Astrocyte (in vitro differentiated cells and primary cell): ENCODE data around the gene CSRP3.

Experiments used
- EZH2 ChIP-seq: IDR thresholded peaks from 2 replicates; pipeline ENCODE4 v1.6.1; 2012; ENCODE audit warnings: mild to moderate bottlenecking, low read length, inconsistent platforms; ENCODE audit not compliant: insufficient read depth
- TF ChIP-seq, protein P1 (sequence below): IDR thresholded peaks from 2 replicates; pipeline ENCODE4 v1.5.1; 2011; ENCODE audit warnings: low read depth, mild to moderate bottlenecking, inconsistent platforms, low read length, moderate library complexity; ENCODE audit not compliant: insufficient read depth

DNA sequence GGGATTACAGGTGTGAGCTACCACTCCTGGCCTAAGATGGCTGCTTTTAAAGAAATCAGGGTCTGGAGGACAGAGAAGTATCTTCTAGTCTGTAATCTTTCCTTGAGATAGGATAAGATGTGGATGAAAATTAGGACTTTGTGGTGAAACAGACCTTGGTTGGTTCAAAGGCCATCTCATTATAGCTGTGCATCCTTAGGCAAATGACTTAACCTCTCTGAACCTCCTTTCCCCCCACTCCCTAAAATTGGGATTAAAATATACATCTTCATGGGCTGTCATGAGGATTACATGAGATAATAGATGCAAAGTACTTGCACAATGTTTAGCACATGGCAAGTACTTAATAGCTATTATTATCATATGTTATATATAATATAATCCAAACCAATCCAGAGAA, 49.8 kb upstream of the CSRP3 start:
- TF ChIP-seq EZH2, result no peak
- TF ChIP-seq, protein P1, sequence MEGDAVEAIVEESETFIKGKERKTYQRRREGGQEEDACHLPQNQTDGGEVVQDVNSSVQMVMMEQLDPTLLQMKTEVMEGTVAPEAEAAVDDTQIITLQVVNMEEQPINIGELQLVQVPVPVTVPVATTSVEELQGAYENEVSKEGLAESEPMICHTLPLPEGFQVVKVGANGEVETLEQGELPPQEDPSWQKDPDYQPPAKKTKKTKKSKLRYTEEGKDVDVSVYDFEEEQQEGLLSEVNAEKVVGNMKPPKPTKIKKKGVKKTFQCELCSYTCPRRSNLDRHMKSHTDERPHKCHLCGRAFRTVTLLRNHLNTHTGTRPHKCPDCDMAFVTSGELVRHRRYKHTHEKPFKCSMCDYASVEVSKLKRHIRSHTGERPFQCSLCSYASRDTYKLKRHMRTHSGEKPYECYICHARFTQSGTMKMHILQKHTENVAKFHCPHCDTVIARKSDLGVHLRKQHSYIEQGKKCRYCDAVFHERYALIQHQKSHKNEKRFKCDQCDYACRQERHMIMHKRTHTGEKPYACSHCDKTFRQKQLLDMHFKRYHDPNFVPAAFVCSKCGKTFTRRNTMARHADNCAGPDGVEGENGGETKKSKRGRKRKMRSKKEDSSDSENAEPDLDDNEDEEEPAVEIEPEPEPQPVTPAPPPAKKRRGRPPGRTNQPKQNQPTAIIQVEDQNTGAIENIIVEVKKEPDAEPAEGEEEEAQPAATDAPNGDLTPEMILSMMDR, result no peak
